ENCODE results near the gene SPR. TPM values are rescaled to one million over a fixed set of nuclear protein-coding genes. Genes with fewer than 3 reads are reported as not detected.

SPR gene
- total and polyA plus RNA-seq, 11 donors, result 24.3 to 64.7 (median 39.4) TPM

- ATAC-seq (no peak), DNase-seq (no peak)
- intact Hi-C loops (cut with DNase I), result no loop called here
- no peaks in the 10 kb centered on the region for H3K9me3 ChIP-seq
- 85 to 93% (median 88%) methylated on average over 3 of the region's 3 CpGs for WGBS, 4 donors
- no peak overlapping the region for H3K4me3 ChIP-seq
- H3K36me3 ChIP-seq, result no peaks in the 10 kb centered on the region
- TF ChIP-seq CTCF (IDR thresholded peaks at IDR 0.05), result no peak
- TF ChIP-seq POLR2A (IDR thresholded peaks at IDR 0.05), result no peak
- H3K27me3 ChIP-seq, result peaks cover 0 to 4% (median 0%) of the 10 kb centered on the region in 9 donors
- no peak overlapping the region for H3K27ac ChIP-seq
- H3K4me1 ChIP-seq, result no peaks in the 10 kb centered on the region
Measured at GRCh38 chr2:72848436-72849137, 38.6 kb upstream of the SPR start.

GRCh38 chr2:72849138-72849462 is 38.1 kb upstream of the SPR start:
- 72 to 85% (median 83%) methylated on average over 1 of the region's 1 CpG for WGBS, 4 donors

GRCh38 chr2:72851333-72851732 is 35.9 kb upstream of the SPR start:
- Histone ChIP-seq H3K27ac (no peak overlapping the region), H3K4me1 (no peaks in the 10 kb centered on the region), H3K9me3 (no peaks in the 10 kb centered on the region), H3K27me3 (peaks cover 0 to 8% (median 0%) of the 10 kb centered on the region in 9 donors), H3K4me3 (no peak overlapping the region), H3K36me3 (no peaks in the 10 kb centered on the region)
- 57 to 72% (median 63%) methylated on average over 7 of the region's 7 CpGs for WGBS, 4 donors
- no peak for DNase-seq
- intact Hi-C loops (cut with DNase I), result no loop called here
- ATAC-seq, result no peak
- no peak for TF ChIP-seq POLR2A (IDR thresholded peaks at IDR 0.05)
- no peak for TF ChIP-seq CTCF (IDR thresholded peaks at IDR 0.05)

More at GRCh38 chr2:72849138-72849462, 38.1 kb upstream of the SPR start:
- TF ChIP-seq CTCF (IDR thresholded peaks at IDR 0.05) (no peak), POLR2A (IDR thresholded peaks at IDR 0.05) (no peak)
- Histone ChIP-seq H3K9me3 (no peaks in the 10 kb centered on the region), H3K4me1 (no peaks in the 10 kb centered on the region), H3K36me3 (no peaks in the 10 kb centered on the region), H3K27ac (no peak overlapping the region), H3K4me3 (no peak overlapping the region), H3K27me3 (peaks cover 0 to 4% (median 0%) of the 10 kb centered on the region in 9 donors)
- no peak for DNase-seq
- no peak for ATAC-seq
- intact Hi-C loops (cut with DNase I), result no loop called here

- Histone ChIP-seq H3K4me3 (no peak overlapping the region), H3K9me3 (no peaks in the 10 kb centered on the region), H3K36me3 (no peaks in the 10 kb centered on the region), H3K27ac (no peak overlapping the region), H3K27me3 (peaks cover 0 to 27% (median 0%) of the 10 kb centered on the region in 9 donors), H3K4me1 (peaks cover 0 to 12% (median 7%) of the 10 kb centered on the region in 12 donors)
- ATAC-seq (peak; percentile 55 to 75 (median 70)), DNase-seq (peak in 4 of 5 donors; percentile 36 to 57 (median 41))
- TF ChIP-seq CTCF (IDR thresholded peaks at IDR 0.05), result peak; percentile 43 to 75 (median 62)
- TF ChIP-seq POLR2A (IDR thresholded peaks at IDR 0.05), result no peak
- WGBS, 4 donors, result 0 to 5% (median 3%) methylated on average over 3 of the region's 3 CpGs
- intact Hi-C loops (cut with DNase I), result loop anchor here in 8 of 10 donors (1.0 to 2.0 kb wide), 5 partner anchors 33 to 93 kb away; partner anchors contain the start of gene EXOC6B (in 1 of the 8)
Measured at GRCh38 chr2:72859831-72860262, 27.4 kb upstream of the SPR start.

Data from heart left ventricle (tissue), 16 donors.